Vagina (tissue), 2 donors: ENCODE measurements around the gene GKN2.

Experiments used
- POLR2A ChIP-seq, 2 donors: fragments of 450-650 bp; IDR thresholded peaks; one replicate each; pipeline ENCODE4 v1.6.1; 2017; ENCODE audit warnings: antibody characterized with exemption in 2 of 2, mild to moderate bottlenecking in 2 of 2, moderate library complexity in 2 of 2
- TF ChIP-seq, protein P1 (sequence below), 3 experiments: fragments of 450-650 bp in 2 of 3; fragments of 200-600 bp in 1 of 3; sonication (generic) in 1 of 3; IDR thresholded peaks; one replicate each; pipeline ENCODE4 v1.5.1; 2017 to 2019; ENCODE audit warnings: antibody characterized with exemption in 3 of 3, mild to moderate bottlenecking in 2 of 3, moderate library complexity in 2 of 3

DNA sequence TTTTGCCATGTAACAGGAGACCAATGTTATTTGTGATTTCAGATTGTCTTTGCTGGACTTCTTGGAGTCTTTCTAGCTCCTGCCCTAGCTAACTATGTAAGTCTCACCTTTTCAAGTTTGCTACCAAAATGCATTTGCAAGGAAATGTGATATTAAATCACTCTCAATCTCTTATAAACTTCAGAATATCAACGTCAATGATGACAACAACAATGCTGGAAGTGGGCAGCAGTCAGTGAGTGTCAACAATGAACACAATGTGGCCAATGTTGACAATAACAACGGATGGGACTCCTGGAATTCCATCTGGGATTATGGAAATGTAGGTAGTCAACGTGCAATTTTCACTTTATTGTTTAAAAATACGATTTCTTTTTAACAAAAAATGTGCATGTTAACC lies 24.8 kb upstream of the GKN2 start:
- TF ChIP-seq, protein P1, sequence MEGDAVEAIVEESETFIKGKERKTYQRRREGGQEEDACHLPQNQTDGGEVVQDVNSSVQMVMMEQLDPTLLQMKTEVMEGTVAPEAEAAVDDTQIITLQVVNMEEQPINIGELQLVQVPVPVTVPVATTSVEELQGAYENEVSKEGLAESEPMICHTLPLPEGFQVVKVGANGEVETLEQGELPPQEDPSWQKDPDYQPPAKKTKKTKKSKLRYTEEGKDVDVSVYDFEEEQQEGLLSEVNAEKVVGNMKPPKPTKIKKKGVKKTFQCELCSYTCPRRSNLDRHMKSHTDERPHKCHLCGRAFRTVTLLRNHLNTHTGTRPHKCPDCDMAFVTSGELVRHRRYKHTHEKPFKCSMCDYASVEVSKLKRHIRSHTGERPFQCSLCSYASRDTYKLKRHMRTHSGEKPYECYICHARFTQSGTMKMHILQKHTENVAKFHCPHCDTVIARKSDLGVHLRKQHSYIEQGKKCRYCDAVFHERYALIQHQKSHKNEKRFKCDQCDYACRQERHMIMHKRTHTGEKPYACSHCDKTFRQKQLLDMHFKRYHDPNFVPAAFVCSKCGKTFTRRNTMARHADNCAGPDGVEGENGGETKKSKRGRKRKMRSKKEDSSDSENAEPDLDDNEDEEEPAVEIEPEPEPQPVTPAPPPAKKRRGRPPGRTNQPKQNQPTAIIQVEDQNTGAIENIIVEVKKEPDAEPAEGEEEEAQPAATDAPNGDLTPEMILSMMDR (IDR thresholded peaks at IDR 0.05): no peak
- no peak for TF ChIP-seq POLR2A (IDR thresholded peaks at IDR 0.05)
